Smooth muscle cell (in vitro differentiated cells): ENCODE data around the gene SPATA17. TPM values are rescaled to one million over a fixed set of nuclear protein-coding genes. Genes with fewer than 3 reads are reported as not detected.
A peak's percentile ranks its signal among the peaks of the same experiment; 100 is the strongest.

Experiments
- DNase-seq: peaks from one replicate; lab custom pipeline; 2025; ENCODE audit not compliant: unreplicated experiment; lab: John Stamatoyannopoulos, UW
- H2AFZ ChIP-seq: fragments of 200-600 bp; sonication (generic); 2 replicates; pipeline ENCODE4 v1.6.0; 2016; ENCODE audit warnings: antibody characterized with exemption, low read depth, mild to moderate bottlenecking
- H3F3A ChIP-seq: fragments of 200-600 bp; sonication (generic); 2 replicates; pipeline ENCODE4 v1.6.0; 2017; ENCODE audit warnings: antibody characterized with exemption, low read depth
- H3K27ac ChIP-seq: fragments of 200-600 bp; sonication (generic); 2 replicates; pipeline ENCODE4 v1.5.1; 2016; ENCODE audit warnings: low read depth, mild to moderate bottlenecking
- H3K27me3 ChIP-seq: fragments of 200-600 bp; sonication (generic); 2 replicates; pipeline ENCODE4 v1.6.1; 2016; ENCODE audit warnings: low read depth, mild to moderate bottlenecking
- H3K36me3 ChIP-seq: fragments of 200-600 bp; sonication (generic); 2 replicates; pipeline ENCODE4 v1.5.1; 2016; ENCODE audit warnings: low read depth
- H3K4me1 ChIP-seq: fragments of 200-600 bp; sonication (generic); 2 replicates; pipeline ENCODE4 v1.5.1; 2016; ENCODE audit warnings: low read depth
- H3K4me2 ChIP-seq: fragments of 200-600 bp; sonication (generic); 2 replicates; pipeline ENCODE4 v1.6.0; 2016; ENCODE audit warnings: mild to moderate bottlenecking
- H3K4me3 ChIP-seq: fragments of 200-600 bp; sonication (generic); 2 replicates; pipeline ENCODE4 v1.5.1; 2016; ENCODE audit warnings: mild to moderate bottlenecking
- H3K79me2 ChIP-seq: fragments of 200-600 bp; sonication (generic); 2 replicates; pipeline ENCODE4 v1.6.0; 2016; ENCODE audit warnings: low read depth, mild to moderate bottlenecking
- H3K9ac ChIP-seq: fragments of 200-600 bp; sonication (generic); 2 replicates; pipeline ENCODE4 v1.6.0; 2016; ENCODE audit warnings: low read depth
- H3K9me3 ChIP-seq: fragments of 200-600 bp; sonication (generic); replicated peaks from 2 replicates; pipeline ENCODE4 v1.5.1; 2016; ENCODE audit warnings: low read depth
- H4K20me1 ChIP-seq: fragments of 200-600 bp; sonication (generic); 2 replicates; pipeline ENCODE4 v1.6.0; 2016; ENCODE audit warnings: low read depth
- WGBS: methylation state at CpG from one replicate; pipeline ENCODE4 v1.1.7; 2016; ENCODE audit warnings: low lambda C conversion rate; 5-methylcytosine and 5-hydroxymethylcytosine counted together
- polyA plus RNA-seq: library from polyadenylated mRNA; unstranded; fragments of >200 nt; fragmentation: Nextera tagmentation; extraction: Ambion mirVana; gene quantifications from 2 replicates; pipeline ENCODE4 v1.2.1, GENCODE V29; 2016
- total RNA-seq: library from RNA; depleted of rRNA; stranded (reverse); fragments of >200 nt; gene quantifications from 2 replicates; pipeline ENCODE4 v1.2.3, GENCODE V29; 2014
- TF ChIP-seq, protein P1 (sequence below): fragments of 200-600 bp; sonication (generic); IDR thresholded peaks from 2 replicates; pipeline ENCODE4 v1.5.1; 2017; ENCODE audit warnings: borderline replicate concordance, mild to moderate bottlenecking, antibody characterized with exemption; ENCODE audit not compliant: insufficient read depth, poor library complexity, severe bottlenecking

Gene SPATA17
- total and polyA plus RNA-seq, 2 experiments from 2014 or later, result 0.13 to 1.6 TPM

GRCh38 chr1:217907504-217907903 is 276.4 kb downstream of the SPATA17 start:
- 93% methylated on average over 2 of the region's 2 CpGs for WGBS
- no peak overlapping the region for H2AFZ ChIP-seq
- H3K79me2 ChIP-seq, result no peaks in the 10 kb centered on the region
- no peaks in the 10 kb centered on the region for H4K20me1 ChIP-seq
- H3K27ac ChIP-seq, result no peak overlapping the region
- no peaks in the 10 kb centered on the region for H3K4me1 ChIP-seq
- H3K36me3 ChIP-seq, result no peaks in the 10 kb centered on the region
- H3K9ac ChIP-seq, result no peak overlapping the region
- H3F3A ChIP-seq, result no peaks in the 10 kb centered on the region
- H3K9me3 ChIP-seq, result no peaks in the 10 kb centered on the region
- no peak for DNase-seq
- H3K4me3 ChIP-seq, result no peak overlapping the region
- TF ChIP-seq, protein P1, sequence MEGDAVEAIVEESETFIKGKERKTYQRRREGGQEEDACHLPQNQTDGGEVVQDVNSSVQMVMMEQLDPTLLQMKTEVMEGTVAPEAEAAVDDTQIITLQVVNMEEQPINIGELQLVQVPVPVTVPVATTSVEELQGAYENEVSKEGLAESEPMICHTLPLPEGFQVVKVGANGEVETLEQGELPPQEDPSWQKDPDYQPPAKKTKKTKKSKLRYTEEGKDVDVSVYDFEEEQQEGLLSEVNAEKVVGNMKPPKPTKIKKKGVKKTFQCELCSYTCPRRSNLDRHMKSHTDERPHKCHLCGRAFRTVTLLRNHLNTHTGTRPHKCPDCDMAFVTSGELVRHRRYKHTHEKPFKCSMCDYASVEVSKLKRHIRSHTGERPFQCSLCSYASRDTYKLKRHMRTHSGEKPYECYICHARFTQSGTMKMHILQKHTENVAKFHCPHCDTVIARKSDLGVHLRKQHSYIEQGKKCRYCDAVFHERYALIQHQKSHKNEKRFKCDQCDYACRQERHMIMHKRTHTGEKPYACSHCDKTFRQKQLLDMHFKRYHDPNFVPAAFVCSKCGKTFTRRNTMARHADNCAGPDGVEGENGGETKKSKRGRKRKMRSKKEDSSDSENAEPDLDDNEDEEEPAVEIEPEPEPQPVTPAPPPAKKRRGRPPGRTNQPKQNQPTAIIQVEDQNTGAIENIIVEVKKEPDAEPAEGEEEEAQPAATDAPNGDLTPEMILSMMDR, result no peak
- no peak overlapping the region for H3K4me2 ChIP-seq
- no peaks in the 10 kb centered on the region for H3K27me3 ChIP-seq

- H3F3A ChIP-seq, result no peaks in the 10 kb centered on the region
- WGBS, result 84% methylated on average over 3 of the region's 3 CpGs
- H3K4me3 ChIP-seq, result no peak overlapping the region
- TF ChIP-seq, protein P1, result no peak
- H3K36me3 ChIP-seq, result no peaks in the 10 kb centered on the region
- no peak overlapping the region for H3K9ac ChIP-seq
- no peak overlapping the region for H2AFZ ChIP-seq
- no peaks in the 10 kb centered on the region for H3K79me2 ChIP-seq
- H3K27ac ChIP-seq, result no peak overlapping the region
- H3K4me2 ChIP-seq, result no peak overlapping the region
- no peaks in the 10 kb centered on the region for H3K27me3 ChIP-seq
- no peaks in the 10 kb centered on the region for H4K20me1 ChIP-seq
- no peaks in the 10 kb centered on the region for H3K9me3 ChIP-seq
- H3K4me1 ChIP-seq, result no peaks in the 10 kb centered on the region
- no peak for DNase-seq
Measured at GRCh38 chr1:217910203-217910602, 279.1 kb downstream of the SPATA17 start.

GRCh38 chr1:217910791-217911320 is 279.7 kb downstream of the SPATA17 start:
- Histone ChIP-seq H3K4me2 (no peak overlapping the region), H3K27ac (no peak overlapping the region), H3K9me3 (no peaks in the 10 kb centered on the region), H4K20me1 (no peaks in the 10 kb centered on the region), H2AFZ (no peak overlapping the region), H3K4me3 (no peak overlapping the region), H3K36me3 (no peaks in the 10 kb centered on the region), H3K27me3 (no peaks in the 10 kb centered on the region), H3F3A (no peaks in the 10 kb centered on the region), H3K9ac (no peak overlapping the region), H3K79me2 (no peaks in the 10 kb centered on the region), H3K4me1 (no peaks in the 10 kb centered on the region)
- 87% methylated on average over 3 of the region's 3 CpGs for WGBS
- DNase-seq, result no peak
- TF ChIP-seq, protein P1, result no peak

GRCh38 chr1:217911908-217912307 is 280.8 kb downstream of the SPATA17 start:
- Histone ChIP-seq H3K27me3 (no peaks in the 10 kb centered on the region), H3K27ac (no peak overlapping the region), H3K4me2 (no peak overlapping the region), H3K79me2 (no peaks in the 10 kb centered on the region), H3K9me3 (no peaks in the 10 kb centered on the region), H4K20me1 (no peaks in the 10 kb centered on the region), H2AFZ (no peak overlapping the region), H3F3A (no peaks in the 10 kb centered on the region), H3K4me1 (no peaks in the 10 kb centered on the region), H3K9ac (no peak overlapping the region), H3K4me3 (no peak overlapping the region), H3K36me3 (no peaks in the 10 kb centered on the region)
- 86% methylated on average over 8 of the region's 8 CpGs for WGBS
- TF ChIP-seq, protein P1, result peak; percentile 9
- DNase-seq, result no peak
